ENCODE results near the gene CLEC14A.

Gene CLEC14A

GRCh38 chr14:38206689-38207376 lies 49.1 kb downstream of the CLEC14A start:
- in situ Hi-C loops (cut with MboI; ENCODE audit: low sequenced_read_pairs), result no loop called here

GRCh38 chr14:38205949-38206665 lies 49.8 kb downstream of the CLEC14A start:
- in situ Hi-C loops (cut with MboI; ENCODE audit: low sequenced_read_pairs), result no loop called here

GRCh38 chr14:38205119-38205813 lies 50.6 kb downstream of the CLEC14A start:
- in situ Hi-C loops (cut with MboI; ENCODE audit: low sequenced_read_pairs), result no loop called here

GRCh38 chr14:38204719-38205115 lies 51.2 kb downstream of the CLEC14A start:
- in situ Hi-C loops (cut with MboI; ENCODE audit: low sequenced_read_pairs), result no loop called here
